Measurements from ENCODE around the gene EIF4E2. TPM values are rescaled to one million over a fixed set of nuclear protein-coding genes. Genes with fewer than 3 reads are reported as not detected.

EIF4E2 gene
- polyA plus RNA-seq, 4 donors = 67.9 to 103 (median 88.4) TPM

DNA sequence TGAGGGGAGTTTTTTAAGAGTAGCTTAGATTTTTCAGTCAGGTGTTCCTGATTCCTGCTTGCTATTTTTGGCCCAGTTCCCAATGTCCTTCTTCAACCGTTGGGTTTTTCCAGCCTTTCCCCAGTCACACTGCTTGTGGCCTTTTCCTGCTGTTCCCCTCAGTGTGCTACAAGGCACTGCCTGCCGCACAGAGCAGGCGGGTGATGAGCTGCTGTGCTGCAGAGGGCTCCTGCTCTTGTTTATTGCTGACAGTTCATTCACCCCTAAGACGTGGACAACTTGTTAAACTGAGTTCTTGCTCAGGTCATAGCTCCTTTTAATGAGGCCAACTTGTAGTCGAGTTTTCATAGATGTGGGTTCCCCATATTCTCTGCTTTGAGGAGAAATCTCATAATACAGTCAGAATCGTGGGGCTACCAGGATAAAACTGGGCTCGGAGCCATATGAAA is 20.6 kb downstream of the EIF4E2 start:
- Histone ChIP-seq H3K4me1 (ENCODE audit: control insufficient read depth in 3 of 3, insufficient read depth in 2 of 3, low read depth in 1 of 3, low read length in 2 of 3) (peaks cover 0 to 34% (median 0%) of the 10 kb centered on the region in 3 donors), H3K27ac (ENCODE audit: low read depth in 1 of 3, low read length in 2 of 3) (no peak overlapping the region)
- no peak for DNase-seq

DNA sequence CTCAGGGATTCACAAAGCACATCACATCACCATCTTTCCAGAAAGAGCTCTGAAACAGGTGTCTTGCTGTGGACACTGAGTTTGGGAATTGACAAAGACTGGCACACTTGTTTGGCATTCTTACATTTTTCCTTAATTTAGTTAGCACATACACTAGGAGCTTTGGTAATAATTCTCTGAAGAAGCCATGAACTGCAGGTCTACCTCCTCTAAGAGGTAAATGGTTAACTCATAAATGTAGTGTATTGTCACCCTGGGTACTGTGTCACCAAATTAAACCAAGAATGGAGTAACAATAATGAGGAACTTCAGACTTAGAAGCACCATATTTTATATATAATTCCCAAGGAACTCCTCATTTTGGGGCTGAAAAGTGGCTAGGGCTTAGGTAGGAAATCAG is 22.6 kb downstream of the EIF4E2 start:
- H3K4me1 ChIP-seq (ENCODE audit: control insufficient read depth in 3 of 3, insufficient read depth in 2 of 3, low read depth in 1 of 3, low read length in 2 of 3) = peaks cover 0 to 46% (median 0%) of the 10 kb centered on the region in 3 donors

More for the DNA sequence above, 20.6 kb downstream of the EIF4E2 start:
- H3K27me3 ChIP-seq (ENCODE audit: control insufficient read depth in 3 of 3, insufficient read depth in 3 of 3, low read length in 3 of 3) = no peaks in the 10 kb centered on the region
- no peaks in the 10 kb centered on the region for H3K9me3 ChIP-seq (ENCODE audit: control insufficient read depth in 2 of 2, insufficient read depth in 1 of 2, low read depth in 1 of 2, low read length in 1 of 2)
- H3K4me3 ChIP-seq (ENCODE audit: low read depth in 1 of 3, low read length in 3 of 3) = no peak overlapping the region
- FAIRE-seq = no peak
- WGBS, 3 donors = 72 to 75% (median 75%) methylated on average over 7 of the region's 7 CpGs
- peaks cover 19 to 44% (median 39%) of the 10 kb centered on the region in 3 donors for H3K36me3 ChIP-seq (ENCODE audit: control insufficient read depth in 3 of 3, insufficient read depth in 2 of 3, low read depth in 1 of 3, low read length in 3 of 3)

DNA sequence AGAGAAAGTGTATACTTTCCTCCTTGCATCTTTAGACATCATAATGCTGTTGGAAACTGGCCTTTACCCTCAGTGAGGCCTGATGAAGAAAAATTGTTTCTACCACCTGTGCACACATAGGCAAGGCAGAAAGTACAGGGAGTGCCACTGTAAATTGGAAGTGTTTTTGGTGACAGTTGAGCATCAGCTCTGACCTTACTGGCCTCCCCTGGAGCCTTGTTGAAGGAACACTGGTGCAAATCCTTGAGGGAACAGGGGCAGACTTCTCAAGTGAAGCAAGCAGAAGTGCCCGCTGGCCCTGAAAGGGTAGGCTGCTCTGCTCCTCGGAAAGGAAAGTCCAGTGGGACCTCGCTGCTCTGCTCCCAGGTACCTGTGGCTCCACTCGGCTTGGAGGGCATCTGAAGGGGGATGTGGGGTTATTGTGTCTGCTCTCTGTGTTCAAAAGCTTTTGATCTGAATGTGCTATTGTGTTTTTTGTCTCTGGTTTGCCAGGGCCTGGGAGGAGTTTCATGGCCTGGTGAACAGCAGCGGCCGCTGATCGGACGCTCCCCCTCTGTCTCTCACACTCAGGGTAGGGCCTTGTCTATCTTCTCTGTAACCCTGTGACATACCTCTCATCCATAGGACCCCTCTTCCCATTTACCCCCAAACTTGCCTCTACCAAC is 23.4 kb downstream of the EIF4E2 start:
- H3K27ac ChIP-seq (ENCODE audit: low read depth in 1 of 3, low read length in 2 of 3) = peak overlapping the region in 1 of 3 donors; percentile 81
- 88 to 92% (median 92%) methylated on average over 8 of the region's 8 CpGs for WGBS, 3 donors
- no peak overlapping the region for H3K4me3 ChIP-seq (ENCODE audit: low read depth in 1 of 3, low read length in 3 of 3)
- peak; percentile 29 to 68 for DNase-seq
- H3K4me1 ChIP-seq (ENCODE audit: control insufficient read depth in 3 of 3, insufficient read depth in 2 of 3, low read depth in 1 of 3, low read length in 2 of 3) = peaks cover 0 to 50% (median 0%) of the 10 kb centered on the region in 3 donors
- no peaks in the 10 kb centered on the region for H3K27me3 ChIP-seq (ENCODE audit: control insufficient read depth in 3 of 3, insufficient read depth in 3 of 3, low read length in 3 of 3)
- no peak for FAIRE-seq
- H3K9me3 ChIP-seq (ENCODE audit: control insufficient read depth in 2 of 2, insufficient read depth in 1 of 2, low read depth in 1 of 2, low read length in 1 of 2) = no peaks in the 10 kb centered on the region
- H3K36me3 ChIP-seq (ENCODE audit: control insufficient read depth in 3 of 3, insufficient read depth in 2 of 3, low read depth in 1 of 3, low read length in 3 of 3) = peaks cover 6 to 24% (median 22%) of the 10 kb centered on the region in 3 donors

More for the DNA sequence above, 22.6 kb downstream of the EIF4E2 start:
- H3K36me3 ChIP-seq (ENCODE audit: control insufficient read depth in 3 of 3, insufficient read depth in 2 of 3, low read depth in 1 of 3, low read length in 3 of 3) = peaks cover 12 to 31% (median 30%) of the 10 kb centered on the region in 3 donors
- H3K4me3 ChIP-seq (ENCODE audit: low read depth in 1 of 3, low read length in 3 of 3) = no peak overlapping the region
- no peaks in the 10 kb centered on the region for H3K27me3 ChIP-seq (ENCODE audit: control insufficient read depth in 3 of 3, insufficient read depth in 3 of 3, low read length in 3 of 3)
- FAIRE-seq (no peak), DNase-seq (no peak)
- H3K9me3 ChIP-seq (ENCODE audit: control insufficient read depth in 2 of 2, insufficient read depth in 1 of 2, low read depth in 1 of 2, low read length in 1 of 2) = no peaks in the 10 kb centered on the region
- H3K27ac ChIP-seq (ENCODE audit: low read depth in 1 of 3, low read length in 2 of 3) = peak overlapping the region in 1 of 3 donors; percentile 81

DNA sequence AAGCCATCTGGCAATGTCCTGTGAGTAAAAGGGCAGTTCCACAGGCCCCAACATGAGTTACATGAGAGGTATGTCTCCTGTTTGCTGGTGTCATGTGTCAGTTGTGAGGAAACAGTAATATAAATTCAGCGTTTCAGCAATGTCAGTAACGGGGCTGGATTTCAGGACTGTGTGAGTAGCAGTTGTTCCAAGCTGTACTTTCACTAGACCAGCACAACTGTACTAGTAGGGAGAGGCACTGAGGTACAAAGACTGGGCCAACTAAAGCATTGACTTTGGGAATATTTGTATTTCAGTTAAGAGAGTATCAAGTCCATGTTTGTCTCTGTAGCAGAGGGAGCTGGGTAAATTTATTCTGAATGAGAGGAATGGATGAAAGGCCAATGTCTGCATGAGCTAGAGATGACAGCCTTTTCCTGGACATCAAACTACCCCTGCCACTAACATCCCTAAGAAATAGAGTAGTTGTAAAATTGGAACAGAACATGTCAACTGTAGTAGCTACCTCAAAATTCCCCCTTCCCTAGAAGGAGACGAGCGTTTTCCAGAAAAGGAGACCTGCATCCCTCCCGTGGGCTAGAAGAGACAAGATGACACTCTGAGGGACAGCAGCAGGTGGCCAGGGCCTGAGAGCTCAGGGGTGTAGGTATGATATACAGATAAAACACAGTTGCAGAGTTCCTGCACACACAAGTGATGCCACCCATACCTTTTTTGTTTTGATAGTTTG is 24.4 kb downstream of the EIF4E2 start:
- WGBS, 3 donors = 90 to 95% (median 91%) methylated on average over 5 of the region's 5 CpGs
- Histone ChIP-seq H3K36me3 (ENCODE audit: control insufficient read depth in 3 of 3, insufficient read depth in 2 of 3, low read depth in 1 of 3, low read length in 3 of 3) (peaks cover 0 to 19% (median 17%) of the 10 kb centered on the region in 3 donors), H3K4me3 (ENCODE audit: low read depth in 1 of 3, low read length in 3 of 3) (no peak overlapping the region), H3K4me1 (ENCODE audit: control insufficient read depth in 3 of 3, insufficient read depth in 2 of 3, low read depth in 1 of 3, low read length in 2 of 3) (peaks cover 0 to 59% (median 0%) of the 10 kb centered on the region in 3 donors), H3K9me3 (ENCODE audit: control insufficient read depth in 2 of 2, insufficient read depth in 1 of 2, low read depth in 1 of 2, low read length in 1 of 2) (no peaks in the 10 kb centered on the region), H3K27ac (ENCODE audit: low read depth in 1 of 3, low read length in 2 of 3) (peak overlapping the region in 1 of 3 donors; percentile 81), H3K27me3 (ENCODE audit: control insufficient read depth in 3 of 3, insufficient read depth in 3 of 3, low read length in 3 of 3) (no peaks in the 10 kb centered on the region)
- FAIRE-seq (no peak), DNase-seq (peak in 1 of 2 donors; percentile 49)

DNA sequence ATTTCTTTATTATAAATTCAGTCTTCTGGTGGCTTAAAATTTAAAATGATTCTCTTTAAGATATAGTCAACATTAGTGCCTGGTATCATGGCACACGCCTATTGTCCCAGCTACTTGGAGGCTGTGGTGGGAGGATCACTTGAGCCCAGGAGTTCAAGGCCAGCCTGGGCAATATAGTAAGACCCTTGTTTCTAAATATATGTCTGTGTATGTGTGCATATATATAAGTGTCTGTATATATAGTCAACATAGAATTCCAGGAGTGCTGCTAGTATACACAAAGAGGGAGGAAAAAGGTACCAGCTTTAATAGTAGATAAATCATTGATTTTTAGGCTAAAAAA is 24.9 kb downstream of the EIF4E2 start:
- H3K27me3 ChIP-seq (ENCODE audit: control insufficient read depth in 3 of 3, insufficient read depth in 3 of 3, low read length in 3 of 3) = no peaks in the 10 kb centered on the region
- peaks cover 0 to 18% (median 16%) of the 10 kb centered on the region in 3 donors for H3K36me3 ChIP-seq (ENCODE audit: control insufficient read depth in 3 of 3, insufficient read depth in 2 of 3, low read depth in 1 of 3, low read length in 3 of 3)
- peaks cover 0 to 64% (median 0%) of the 10 kb centered on the region in 3 donors for H3K4me1 ChIP-seq (ENCODE audit: control insufficient read depth in 3 of 3, insufficient read depth in 2 of 3, low read depth in 1 of 3, low read length in 2 of 3)
- H3K9me3 ChIP-seq (ENCODE audit: control insufficient read depth in 2 of 2, insufficient read depth in 1 of 2, low read depth in 1 of 2, low read length in 1 of 2) = no peaks in the 10 kb centered on the region
- 96 to 100% (median 97%) methylated on average over 1 of the region's 1 CpG for WGBS, 3 donors
- DNase-seq (no peak), FAIRE-seq (no peak)
- H3K4me3 ChIP-seq (ENCODE audit: low read depth in 1 of 3, low read length in 3 of 3) = no peak overlapping the region
- H3K27ac ChIP-seq (ENCODE audit: low read depth in 1 of 3, low read length in 2 of 3) = no peak overlapping the region

DNA sequence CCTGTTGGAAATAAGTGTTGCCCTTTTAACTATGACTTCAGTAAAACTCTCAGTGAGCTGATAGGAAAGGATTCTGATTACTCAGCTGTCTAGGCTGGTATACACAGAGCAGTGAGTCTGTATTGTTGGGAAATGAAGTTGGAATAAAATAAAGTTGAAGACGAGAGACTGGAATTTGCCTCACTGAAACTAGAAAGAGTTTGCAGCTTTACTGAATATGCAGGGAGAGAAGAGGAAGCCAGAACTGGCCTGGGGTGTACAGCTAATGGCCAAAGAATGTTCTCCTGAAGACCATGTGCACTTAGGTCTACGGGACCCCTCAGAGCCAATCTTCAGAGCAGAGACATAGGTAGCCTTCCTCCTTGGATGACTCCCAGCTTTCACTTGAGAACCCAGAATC is 26.5 kb downstream of the EIF4E2 start:
- FAIRE-seq (no peak), DNase-seq (no peak)
- WGBS, 3 donors = 76 to 94% (median 93%) methylated on average over 2 of the region's 2 CpGs
- peak overlapping the region in 1 of 3 donors; percentile 41 for H3K27ac ChIP-seq (ENCODE audit: low read depth in 1 of 3, low read length in 2 of 3)
- peaks cover 0 to 63% (median 0%) of the 10 kb centered on the region in 3 donors for H3K4me1 ChIP-seq (ENCODE audit: control insufficient read depth in 3 of 3, insufficient read depth in 2 of 3, low read depth in 1 of 3, low read length in 2 of 3)
- no peaks in the 10 kb centered on the region for H3K9me3 ChIP-seq (ENCODE audit: control insufficient read depth in 2 of 2, insufficient read depth in 1 of 2, low read depth in 1 of 2, low read length in 1 of 2)
- H3K27me3 ChIP-seq (ENCODE audit: control insufficient read depth in 3 of 3, insufficient read depth in 3 of 3, low read length in 3 of 3) = no peaks in the 10 kb centered on the region
- no peak overlapping the region for H3K4me3 ChIP-seq (ENCODE audit: low read depth in 1 of 3, low read length in 3 of 3)
- H3K36me3 ChIP-seq (ENCODE audit: control insufficient read depth in 3 of 3, insufficient read depth in 2 of 3, low read depth in 1 of 3, low read length in 3 of 3) = peaks cover 0 to 21% (median 19%) of the 10 kb centered on the region in 3 donors

DNA sequence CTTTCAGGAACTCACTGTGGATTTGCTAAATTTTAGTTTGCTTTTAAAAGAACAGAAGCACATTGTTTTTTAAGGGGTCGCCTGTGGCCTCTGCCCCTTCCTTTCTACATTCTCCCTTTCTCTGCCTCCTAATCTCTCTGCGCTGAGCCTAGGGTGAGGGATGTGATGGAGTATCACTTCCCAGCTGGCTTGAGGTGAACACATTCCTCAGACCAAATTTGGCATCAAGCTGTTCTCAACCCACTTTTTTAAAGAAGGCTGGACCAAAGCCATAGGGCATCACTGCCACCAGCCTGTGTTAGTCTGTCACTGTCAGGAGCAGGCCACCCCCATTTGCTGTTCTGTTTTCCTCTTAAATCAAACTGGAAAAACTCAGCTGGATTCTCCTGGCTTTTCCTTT is 27.4 kb downstream of the EIF4E2 start:
- no peaks in the 10 kb centered on the region for H3K27me3 ChIP-seq (ENCODE audit: control insufficient read depth in 3 of 3, insufficient read depth in 3 of 3, low read length in 3 of 3)
- no peak overlapping the region for H3K4me3 ChIP-seq (ENCODE audit: low read depth in 1 of 3, low read length in 3 of 3)
- H3K27ac ChIP-seq (ENCODE audit: low read depth in 1 of 3, low read length in 2 of 3) = no peak overlapping the region
- 89 to 97% (median 91%) methylated on average over 2 of the region's 2 CpGs for WGBS, 3 donors
- FAIRE-seq = no peak
- no peaks in the 10 kb centered on the region for H3K9me3 ChIP-seq (ENCODE audit: control insufficient read depth in 2 of 2, insufficient read depth in 1 of 2, low read depth in 1 of 2, low read length in 1 of 2)
- H3K4me1 ChIP-seq (ENCODE audit: control insufficient read depth in 3 of 3, insufficient read depth in 2 of 3, low read depth in 1 of 3, low read length in 2 of 3) = peaks cover 0 to 58% (median 0%) of the 10 kb centered on the region in 3 donors
- no peak for DNase-seq
- peaks cover 0 to 18% (median 17%) of the 10 kb centered on the region in 3 donors for H3K36me3 ChIP-seq (ENCODE audit: control insufficient read depth in 3 of 3, insufficient read depth in 2 of 3, low read depth in 1 of 3, low read length in 3 of 3)

DNA sequence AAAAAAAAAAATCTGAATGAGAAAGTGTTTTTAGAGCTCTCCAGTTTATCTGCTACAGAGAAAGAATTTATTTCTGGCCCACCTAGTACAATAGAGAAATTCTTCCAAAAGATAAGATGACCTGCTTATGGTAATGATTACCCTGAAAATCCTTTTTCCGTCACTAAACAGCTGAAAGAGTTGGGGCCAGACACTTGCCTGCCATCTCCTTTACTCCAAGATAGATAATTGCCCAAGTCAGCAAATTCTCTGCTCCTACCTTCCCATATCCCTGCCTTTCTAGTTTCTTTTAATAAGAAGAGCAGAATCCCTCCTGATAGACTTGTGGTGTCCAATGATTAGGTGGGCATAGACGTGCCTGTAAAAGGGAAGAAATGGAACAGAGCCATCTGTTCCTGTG is 28.1 kb downstream of the EIF4E2 start:
- Histone ChIP-seq H3K9me3 (ENCODE audit: control insufficient read depth in 2 of 2, insufficient read depth in 1 of 2, low read depth in 1 of 2, low read length in 1 of 2) (no peaks in the 10 kb centered on the region), H3K4me1 (ENCODE audit: control insufficient read depth in 3 of 3, insufficient read depth in 2 of 3, low read depth in 1 of 3, low read length in 2 of 3) (peaks cover 0 to 50% (median 0%) of the 10 kb centered on the region in 3 donors), H3K4me3 (ENCODE audit: low read depth in 1 of 3, low read length in 3 of 3) (no peak overlapping the region), H3K36me3 (ENCODE audit: control insufficient read depth in 3 of 3, insufficient read depth in 2 of 3, low read depth in 1 of 3, low read length in 3 of 3) (peaks cover 0 to 19% (median 17%) of the 10 kb centered on the region in 3 donors), H3K27me3 (ENCODE audit: control insufficient read depth in 3 of 3, insufficient read depth in 3 of 3, low read length in 3 of 3) (no peaks in the 10 kb centered on the region), H3K27ac (ENCODE audit: low read depth in 1 of 3, low read length in 2 of 3) (peak overlapping the region in 1 of 3 donors; percentile 34)
- DNase-seq = peak in 1 of 2 donors; percentile 44
- no peak for FAIRE-seq
- 92 to 93% (median 93%) methylated on average over 2 of the region's 2 CpGs for WGBS, 3 donors

All from small intestine (tissue), 7 donors.